NCI-H510A (cell line): ENCODE measurements around the gene LEP.
"Not testable (repeated sequence)": the region's sequence is repeated elsewhere in the genome, so short reads cannot be mapped to it uniquely, and the experiment has no call there.

Source experiments
- DNase-seq: peaks from one replicate; lab custom pipeline; 2025; lab: John Stamatoyannopoulos, UW

Gene LEP

GRCh38 chr7:128271942-128272481 is 30.9 kb downstream of the LEP start:
- no peak for DNase-seq

- no peak for DNase-seq
These were observed 33.3 kb downstream of the LEP start for GRCh38 chr7:128274246-128274883.

- no peak for DNase-seq
These were observed 34.0 kb downstream of the LEP start for GRCh38 chr7:128274884-128275603.

- no peak for DNase-seq
These were observed 34.6 kb downstream of the LEP start for GRCh38 chr7:128275681-128276080.

- DNase-seq: no peak
These were observed 37.3 kb downstream of the LEP start for GRCh38 chr7:128278366-128278765.

- DNase-seq: no peak
These were observed 38.1 kb downstream of the LEP start for GRCh38 chr7:128279124-128279713.

GRCh38 chr7:128280451-128280850 is 39.4 kb downstream of the LEP start:
- not testable (repeated sequence) for DNase-seq

- DNase-seq: no peak
These were observed 40.7 kb downstream of the LEP start for GRCh38 chr7:128281605-128282380.

- DNase-seq: no peak
These were observed 43.0 kb downstream of the LEP start for GRCh38 chr7:128284102-128284501.

- no peak for DNase-seq
These were observed 46.5 kb downstream of the LEP start for GRCh38 chr7:128287556-128287955.

- DNase-seq: not testable (repeated sequence)
These were observed 56.9 kb downstream of the LEP start for GRCh38 chr7:128298004-128298403.

- DNase-seq: no peak
These were observed 58.1 kb downstream of the LEP start for GRCh38 chr7:128299109-128299607.

GRCh38 chr7:128302139-128302538 is 61.1 kb downstream of the LEP start:
- DNase-seq: no peak

GRCh38 chr7:128303133-128303532 is 62.1 kb downstream of the LEP start:
- DNase-seq: no peak

- DNase-seq: no peak
These were observed 62.6 kb downstream of the LEP start for GRCh38 chr7:128303643-128304042.

GRCh38 chr7:128304212-128304611 is 63.1 kb downstream of the LEP start:
- no peak for DNase-seq

GRCh38 chr7:128307061-128307460 is 66.0 kb downstream of the LEP start:
- DNase-seq: no peak
